WTC11 (cell line): ENCODE data around the gene OPTC.

Source experiments
- CBFB ChIP-seq: sonication (generic); formaldehyde crosslinking; IDR thresholded peaks from 2 replicates; pipeline ENCODE4 v1.8.1; 2022; ENCODE audit warnings: mild to moderate bottlenecking, low read depth, missing genetic modification reagents
- ETV6 ChIP-seq: sonication (generic); formaldehyde crosslinking; IDR thresholded peaks from 2 replicates; pipeline ENCODE4 v1.8.1; 2022; ENCODE audit warnings: mild to moderate bottlenecking, missing genetic modification reagents
- FOXJ3 ChIP-seq: sonication (generic); formaldehyde crosslinking; IDR thresholded peaks from 2 replicates; pipeline ENCODE4 v1.9.0; 2021; ENCODE audit warnings: missing genetic modification reagents, mild to moderate bottlenecking, borderline replicate concordance
- FOXK1 ChIP-seq: sonication (generic); formaldehyde crosslinking; IDR thresholded peaks from 2 replicates; pipeline ENCODE4 v1.8.0; 2022; ENCODE audit warnings: mild to moderate bottlenecking, moderate library complexity, missing genetic modification reagents
- JUN ChIP-seq: sonication (generic); formaldehyde crosslinking; IDR thresholded peaks from 2 replicates; pipeline ENCODE4 v1.8.0; 2023; ENCODE audit warnings: mild to moderate bottlenecking, missing genetic modification reagents
- NFYB ChIP-seq: sonication (generic); formaldehyde crosslinking; conservative IDR thresholded peaks from 2 replicates; pipeline ENCODE4 v1.8.0; 2022; ENCODE audit warnings: low read depth, missing genetic modification reagents
- NR1H2 ChIP-seq: sonication (generic); formaldehyde crosslinking; IDR thresholded peaks from 2 replicates; pipeline ENCODE4 v1.9.0; 2021; ENCODE audit warnings: mild to moderate bottlenecking, moderate library complexity, missing genetic modification reagents
- SP1 ChIP-seq: sonication (generic); formaldehyde crosslinking; conservative IDR thresholded peaks from 2 replicates; pipeline ENCODE4 v1.8.1; 2022; ENCODE audit warnings: missing genetic modification reagents
- TCF7 ChIP-seq: sonication (generic); formaldehyde crosslinking; IDR thresholded peaks from 2 replicates; pipeline ENCODE4 v1.8.0; 2022; ENCODE audit warnings: mild to moderate bottlenecking, low read depth, missing genetic modification reagents, moderate library complexity
- TEAD4 ChIP-seq: sonication (generic); formaldehyde crosslinking; IDR thresholded peaks from 2 replicates; pipeline ENCODE4 v1.8.0; 2022; ENCODE audit warnings: mild to moderate bottlenecking, missing genetic modification reagents
- ZBTB21 ChIP-seq: sonication (generic); formaldehyde crosslinking; IDR thresholded peaks from 2 replicates; pipeline ENCODE4 v1.8.1; 2023; ENCODE audit warnings: mild to moderate bottlenecking, missing genetic modification reagents, borderline replicate concordance
- ZNF416 ChIP-seq: fragments of 250-450 bp; sonication (Bioruptor Pico); IDR thresholded peaks from 2 replicates; pipeline ENCODE4 v1.9.0; 2021; ENCODE audit warnings: mild to moderate bottlenecking, inconsistent platforms
- TF ChIP-seq, protein P1 (sequence below): sonication (generic); formaldehyde crosslinking; IDR thresholded peaks from 2 replicates; pipeline ENCODE4 v1.8.1; 2023; ENCODE audit warnings: mild to moderate bottlenecking, missing genetic modification reagents, moderate library complexity
- TF ChIP-seq, protein P2 (sequence below): fragments of 200-600 bp; IDR thresholded peaks from 2 replicates; pipeline ENCODE4 v1.8.0; 2022; ENCODE audit warnings: antibody characterized with exemption

DNA sequence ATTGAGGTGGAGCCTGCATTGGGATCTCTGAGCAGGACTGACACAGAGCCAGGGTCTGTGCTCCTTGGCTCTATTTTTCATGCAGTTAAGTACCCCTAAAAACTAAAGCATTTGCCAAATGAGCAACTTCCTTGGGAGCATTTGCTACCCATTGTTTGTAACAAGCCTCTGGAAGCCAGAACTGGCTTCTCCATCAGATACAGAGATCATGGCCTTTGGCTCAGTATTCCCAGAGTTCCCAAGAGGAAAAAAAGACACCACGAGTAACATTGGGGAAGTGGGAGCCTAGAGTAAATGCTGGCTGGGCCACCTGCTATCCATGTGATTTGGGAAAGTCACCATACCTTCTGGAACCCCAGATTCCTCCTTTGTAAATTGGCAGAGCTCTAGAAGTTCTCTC is 44.8 kb downstream of the OPTC start:
- TF ChIP-seq TCF7 (CRISPR knock-in tag) (no peak), NFYB (CRISPR knock-in tag) (no peak), TEAD4 (CRISPR knock-in tag) (no peak), ZNF416 (CRISPR knock-in tag) (no peak), JUN (CRISPR knock-in tag) (no peak), NR1H2 (no peak), FOXJ3 (CRISPR knock-in tag) (no peak), CBFB (CRISPR knock-in tag) (no peak), FOXK1 (CRISPR knock-in tag) (no peak), ETV6 (CRISPR knock-in tag) (no peak), ZBTB21 (CRISPR knock-in tag) (no peak), SP1 (no peak)
- TF ChIP-seq, protein P1, sequence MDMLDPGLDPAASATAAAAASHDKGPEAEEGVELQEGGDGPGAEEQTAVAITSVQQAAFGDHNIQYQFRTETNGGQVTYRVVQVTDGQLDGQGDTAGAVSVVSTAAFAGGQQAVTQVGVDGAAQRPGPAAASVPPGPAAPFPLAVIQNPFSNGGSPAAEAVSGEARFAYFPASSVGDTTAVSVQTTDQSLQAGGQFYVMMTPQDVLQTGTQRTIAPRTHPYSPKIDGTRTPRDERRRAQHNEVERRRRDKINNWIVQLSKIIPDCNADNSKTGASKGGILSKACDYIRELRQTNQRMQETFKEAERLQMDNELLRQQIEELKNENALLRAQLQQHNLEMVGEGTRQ (CRISPR knock-in tag), result no peak
- TF ChIP-seq, protein P2, sequence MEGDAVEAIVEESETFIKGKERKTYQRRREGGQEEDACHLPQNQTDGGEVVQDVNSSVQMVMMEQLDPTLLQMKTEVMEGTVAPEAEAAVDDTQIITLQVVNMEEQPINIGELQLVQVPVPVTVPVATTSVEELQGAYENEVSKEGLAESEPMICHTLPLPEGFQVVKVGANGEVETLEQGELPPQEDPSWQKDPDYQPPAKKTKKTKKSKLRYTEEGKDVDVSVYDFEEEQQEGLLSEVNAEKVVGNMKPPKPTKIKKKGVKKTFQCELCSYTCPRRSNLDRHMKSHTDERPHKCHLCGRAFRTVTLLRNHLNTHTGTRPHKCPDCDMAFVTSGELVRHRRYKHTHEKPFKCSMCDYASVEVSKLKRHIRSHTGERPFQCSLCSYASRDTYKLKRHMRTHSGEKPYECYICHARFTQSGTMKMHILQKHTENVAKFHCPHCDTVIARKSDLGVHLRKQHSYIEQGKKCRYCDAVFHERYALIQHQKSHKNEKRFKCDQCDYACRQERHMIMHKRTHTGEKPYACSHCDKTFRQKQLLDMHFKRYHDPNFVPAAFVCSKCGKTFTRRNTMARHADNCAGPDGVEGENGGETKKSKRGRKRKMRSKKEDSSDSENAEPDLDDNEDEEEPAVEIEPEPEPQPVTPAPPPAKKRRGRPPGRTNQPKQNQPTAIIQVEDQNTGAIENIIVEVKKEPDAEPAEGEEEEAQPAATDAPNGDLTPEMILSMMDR, result no peak
